Urothelium cell line (cell line): Measurements from ENCODE around the gene EIF3J.
A peak's percentile ranks its signal among the peaks of the same experiment; 100 is the strongest.
"Not testable (repeated sequence)": the region's sequence is repeated elsewhere in the genome, so short reads cannot be mapped to it uniquely, and the experiment has no call there.

Source experiments
- DNase-seq: peaks from one replicate; pipeline ENCODE4 v3.0.0; 2011; ENCODE audit warnings: low spot score, mixed read lengths
- FAIRE-seq: peaks from 2 replicates; lab custom pipeline; 2011; peaks lifted over from hg19 to GRCh38; lab: Jason Lieb, UNC

Gene EIF3J, protein sequence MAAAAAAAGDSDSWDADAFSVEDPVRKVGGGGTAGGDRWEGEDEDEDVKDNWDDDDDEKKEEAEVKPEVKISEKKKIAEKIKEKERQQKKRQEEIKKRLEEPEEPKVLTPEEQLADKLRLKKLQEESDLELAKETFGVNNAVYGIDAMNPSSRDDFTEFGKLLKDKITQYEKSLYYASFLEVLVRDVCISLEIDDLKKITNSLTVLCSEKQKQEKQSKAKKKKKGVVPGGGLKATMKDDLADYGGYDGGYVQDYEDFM

GRCh38 chr15:44536962-44537734 lies at the start of gene EIF3J:
TSS of gene EIF3J (plus strand) at chr15:44537147. CDS start at chr15:44537195, 48 bp downstream.
- peak; percentile 98 for DNase-seq
- FAIRE-seq: peak; percentile 87

DNA sequence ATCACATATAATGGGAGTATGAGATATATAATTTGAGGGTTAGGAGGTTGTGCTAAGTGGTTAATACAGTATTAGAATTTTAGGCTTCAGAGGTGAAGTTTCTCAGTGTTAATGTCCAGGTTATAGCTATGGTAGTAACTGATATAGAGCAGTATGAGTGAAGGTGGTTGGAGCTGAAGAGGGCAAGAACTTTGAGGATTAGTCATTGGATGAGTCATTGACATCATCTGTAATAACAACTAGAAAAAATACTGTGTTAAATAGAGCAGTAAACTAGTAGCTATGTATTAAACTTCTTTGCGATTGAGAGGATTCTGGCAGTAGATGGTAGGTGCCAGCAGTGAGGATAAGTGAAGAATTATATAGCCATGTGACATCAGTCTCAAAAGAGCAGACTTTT lies 47.5 kb upstream of the EIF3J start:
- peak; percentile 52 for DNase-seq
- no peak for FAIRE-seq

DNA sequence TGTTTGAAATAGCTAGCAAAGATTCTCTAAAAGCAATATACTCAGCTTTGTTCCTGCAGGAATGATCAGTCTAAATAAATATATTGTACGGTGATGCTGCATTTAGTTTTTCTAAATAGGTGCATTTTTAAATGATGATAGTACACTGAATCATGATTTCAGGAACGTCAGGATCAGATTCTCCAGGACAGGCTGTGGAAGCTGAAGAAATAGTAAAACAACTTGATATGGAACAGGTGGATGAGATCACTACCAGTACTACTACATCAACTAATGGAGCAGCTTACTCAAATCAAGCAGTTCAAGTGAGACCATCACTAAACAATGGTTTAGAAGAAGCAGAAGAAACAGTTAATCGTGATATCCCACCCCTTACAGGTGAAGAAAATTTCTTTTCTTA lies 46.3 kb upstream of the EIF3J start:
- no peak for DNase-seq
- FAIRE-seq: no peak

DNA sequence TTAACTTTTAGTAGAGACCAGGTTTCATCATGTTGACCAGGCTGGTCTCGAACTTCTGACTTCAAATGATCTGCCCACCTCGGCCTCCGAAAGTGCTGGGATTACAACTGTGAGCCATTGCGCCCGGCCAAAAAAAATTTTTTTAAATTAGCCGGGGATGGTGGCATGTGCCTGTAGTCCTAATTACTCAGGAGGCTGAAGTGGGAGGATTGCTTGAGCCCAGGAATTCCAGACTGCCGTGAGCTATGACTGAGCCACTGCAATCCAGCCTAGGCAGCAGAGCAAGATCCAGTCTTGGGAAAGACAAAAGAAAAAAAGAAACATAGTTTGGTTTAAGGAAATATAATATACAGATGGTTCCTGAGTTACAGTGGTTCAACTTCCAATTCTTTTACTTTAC lies 44.9 kb upstream of the EIF3J start:
- DNase-seq: no peak
- FAIRE-seq: no peak

DNA sequence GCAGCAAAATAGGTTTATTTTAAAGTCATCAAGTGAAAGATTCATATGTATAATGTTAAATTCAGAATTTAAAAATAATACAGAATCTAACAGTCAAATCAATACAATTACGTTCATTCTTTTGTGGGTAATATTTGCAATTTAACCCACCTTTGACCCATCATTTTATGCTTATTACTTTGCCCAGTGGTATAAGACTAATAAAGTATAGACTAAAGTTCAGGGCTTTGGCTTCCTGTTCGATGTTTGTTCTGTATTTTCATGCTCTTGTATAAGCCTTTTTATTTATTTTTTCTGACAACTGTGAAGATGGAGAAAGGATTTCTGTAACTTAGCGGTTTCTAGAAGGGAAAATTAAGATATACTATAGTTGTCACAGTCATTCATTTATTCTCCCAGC lies 44.3 kb upstream of the EIF3J start:
- DNase-seq: no peak
- no peak for FAIRE-seq

DNA sequence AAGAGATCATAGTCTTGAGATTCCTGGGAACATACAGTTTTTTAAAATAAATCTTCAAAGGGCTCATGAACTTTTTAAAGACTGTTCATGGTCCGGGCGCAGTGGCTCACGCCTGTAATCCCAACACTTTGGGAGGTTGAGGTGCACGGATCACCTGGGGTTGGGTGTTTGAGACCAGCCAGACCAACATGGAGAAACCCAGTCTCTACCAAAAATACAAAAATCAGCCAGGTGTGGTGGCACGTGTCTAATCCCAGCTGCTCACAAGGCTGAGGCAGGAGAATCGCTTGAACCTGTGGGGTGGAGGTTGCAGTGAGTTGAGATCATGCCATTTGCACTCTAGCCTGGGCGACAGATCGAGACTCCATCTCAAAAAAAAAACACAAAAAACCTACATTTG lies 41.4 kb upstream of the EIF3J start:
- FAIRE-seq: no peak

DNA sequence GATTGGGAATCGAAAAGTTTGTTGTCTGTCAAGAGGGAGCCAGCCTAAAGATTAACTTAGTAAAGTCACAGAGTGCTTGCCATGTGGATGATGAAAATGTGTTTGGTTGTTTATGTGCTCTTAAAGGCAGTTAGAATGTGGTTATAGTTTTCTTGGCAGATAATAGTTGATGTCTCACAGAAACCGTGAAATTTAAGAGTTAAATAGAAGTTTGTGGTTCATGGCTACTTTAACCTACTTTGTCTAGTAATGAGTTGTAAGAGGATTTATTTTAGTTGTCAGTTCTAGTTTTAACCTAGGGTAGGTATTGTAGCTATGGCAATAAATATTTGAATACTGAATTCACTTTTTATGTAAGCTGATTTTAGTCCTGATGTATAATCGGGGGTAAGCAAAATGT lies 36.4 kb upstream of the EIF3J start:
- no peak for FAIRE-seq

More for the DNA sequence above, 41.4 kb upstream of the EIF3J start:
- DNase-seq: no peak

GRCh38 chr15:44501768-44502366 lies 35.1 kb upstream of the EIF3J start:
- FAIRE-seq (no peak), DNase-seq (peak; percentile 17)

More for the DNA sequence above, 36.4 kb upstream of the EIF3J start:
- DNase-seq: no peak

DNA sequence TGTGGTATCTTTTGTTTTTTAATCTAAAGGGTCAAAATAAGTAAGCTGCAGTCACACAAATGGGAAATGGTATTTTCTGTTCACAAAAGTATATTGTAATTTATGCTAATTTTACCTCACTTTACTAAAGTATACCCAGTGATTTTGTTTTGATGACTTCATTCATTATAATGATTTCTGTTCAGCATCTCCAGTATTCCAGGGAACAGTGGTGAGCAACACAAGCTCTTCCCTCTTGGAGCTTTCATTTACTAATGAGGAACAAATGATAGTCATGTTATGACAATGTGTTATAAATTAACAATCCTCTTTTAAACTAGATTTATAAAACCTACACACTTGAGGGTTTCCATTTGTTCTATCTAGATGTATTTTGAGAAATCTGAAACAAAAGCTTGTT lies 20.5 kb upstream of the EIF3J start:
- FAIRE-seq (no peak), DNase-seq (no peak)

GRCh38 chr15:44519537-44519936 lies 17.4 kb upstream of the EIF3J start:
- no peak for FAIRE-seq
- DNase-seq: no peak

GRCh38 chr15:44525018-44525417 lies 11.9 kb upstream of the EIF3J start:
- FAIRE-seq (no peak), DNase-seq (no peak)

- no peak for DNase-seq
- FAIRE-seq: no peak
Measured at GRCh38 chr15:44527241-44527640, 9.7 kb upstream of the EIF3J start.

DNA sequence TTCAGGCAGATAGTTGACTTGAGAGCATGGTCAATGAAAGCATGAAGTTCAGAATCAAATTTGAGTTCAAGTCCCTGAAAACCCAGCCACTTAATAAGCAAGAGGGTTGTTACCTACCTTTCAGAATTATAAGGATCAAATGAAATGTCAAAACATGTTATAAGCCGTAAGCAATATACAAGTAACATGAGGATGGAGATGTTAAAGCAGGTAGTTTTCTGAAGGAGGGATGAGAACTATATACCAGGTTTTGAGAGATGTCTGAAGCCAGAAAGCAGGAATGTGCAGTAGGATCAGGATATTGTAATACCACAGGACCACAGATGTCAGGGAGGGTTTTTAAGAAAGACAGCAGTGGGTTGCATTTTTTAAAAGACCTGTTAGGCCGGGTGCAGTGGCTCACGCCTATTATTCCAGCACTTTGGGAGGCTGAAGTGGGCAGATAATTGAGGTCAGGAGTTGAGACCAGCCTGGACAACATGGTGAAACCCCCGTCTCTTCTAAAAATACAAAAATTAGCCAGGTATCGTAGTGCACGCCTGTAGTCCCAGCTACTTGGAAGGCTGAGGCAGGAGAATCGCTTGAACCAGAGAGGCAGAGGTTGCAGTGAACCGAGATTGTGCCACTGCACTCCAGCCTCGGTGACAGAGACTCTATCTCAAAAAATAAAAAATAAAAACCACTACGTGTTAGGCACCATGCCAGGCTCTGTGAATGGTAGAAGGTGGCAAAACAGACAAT lies 6.9 kb upstream of the EIF3J start:
- no peak for DNase-seq
- no peak for FAIRE-seq

DNA sequence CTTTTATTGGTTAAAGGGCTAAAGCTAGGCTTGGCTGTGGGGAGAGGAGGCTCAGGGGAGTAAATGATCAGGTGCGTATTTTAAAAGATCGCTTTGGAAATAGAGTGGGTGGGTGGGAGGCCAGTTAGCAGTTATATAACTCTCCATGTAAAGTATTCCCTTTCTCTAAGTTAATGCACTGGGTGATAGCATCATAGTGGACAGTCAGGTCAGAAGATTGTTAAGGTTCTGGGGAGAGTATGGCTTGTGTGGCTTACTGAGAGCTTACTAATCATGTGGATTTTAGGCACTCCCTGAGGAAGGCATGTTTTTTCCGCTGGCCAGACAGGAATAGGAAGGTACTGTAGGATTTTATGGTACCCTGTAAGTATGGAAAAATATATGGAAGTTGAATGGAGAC lies 6.3 kb upstream of the EIF3J start:
- DNase-seq: no peak
- no peak for FAIRE-seq

GRCh38 chr15:44532275-44532674 lies 4.7 kb upstream of the EIF3J start:
- not testable (repeated sequence) for FAIRE-seq, DNase-seq

DNA sequence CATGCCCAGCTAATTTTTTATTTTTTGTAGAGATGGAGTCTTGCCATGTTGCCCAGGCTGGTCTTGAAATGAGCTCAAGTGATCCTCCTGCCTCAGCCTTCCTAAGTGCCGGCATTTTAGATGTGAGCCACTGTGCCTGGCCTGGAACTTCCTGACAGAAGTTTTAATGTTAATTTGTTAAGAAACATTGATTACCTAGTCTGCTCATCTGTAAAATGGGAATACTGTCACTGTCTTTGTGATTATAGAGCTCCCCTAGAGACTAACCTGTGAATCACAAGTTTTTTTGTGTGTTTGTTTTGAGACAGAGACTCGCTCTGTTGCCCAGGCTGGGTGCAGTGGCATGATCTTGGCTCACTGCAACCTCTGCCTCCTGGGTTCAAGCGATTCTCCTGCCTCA lies 4.3 kb upstream of the EIF3J start:
- no peak for DNase-seq
- FAIRE-seq: no peak

- FAIRE-seq: no peak
Measured at GRCh38 chr15:44535092-44535491, 1.9 kb upstream of the EIF3J start.

DNA sequence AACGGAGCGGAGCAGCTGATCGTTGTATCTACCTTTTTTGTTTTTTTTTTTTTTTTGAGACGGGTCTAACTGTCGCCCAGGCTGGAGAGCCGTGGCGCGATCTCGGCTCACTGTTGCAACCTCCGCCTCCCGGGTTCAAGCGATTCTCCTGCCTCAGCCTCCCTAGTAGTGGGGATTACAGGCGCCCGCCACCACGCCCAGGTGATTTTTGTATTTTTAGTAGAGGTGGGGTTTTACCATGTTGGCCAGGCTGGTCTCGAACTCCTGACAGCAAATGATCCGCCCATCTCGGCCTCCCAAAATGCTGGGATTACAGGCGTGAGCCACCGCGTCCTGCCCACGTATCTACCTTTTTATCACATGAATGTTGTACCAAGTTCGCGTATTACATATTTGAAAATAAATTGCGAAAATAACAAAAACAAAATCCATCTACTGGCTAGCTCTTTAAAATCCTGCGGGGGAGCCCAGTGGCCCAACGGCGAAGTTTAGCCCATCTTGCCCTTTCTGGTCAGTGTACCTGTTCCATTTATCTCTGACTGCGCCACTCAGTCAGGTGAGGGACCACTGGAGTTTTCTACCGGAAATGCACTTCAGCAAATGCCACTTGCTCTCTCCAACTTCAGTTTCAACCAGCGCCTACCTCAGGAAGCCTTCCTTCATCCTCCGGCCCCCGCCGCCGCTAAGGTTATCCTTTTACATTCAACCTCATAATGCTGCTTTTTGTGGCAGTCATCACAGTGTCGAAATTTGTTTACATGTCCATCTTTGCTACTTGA lies 1.2 kb upstream of the EIF3J start:
- FAIRE-seq (no peak), DNase-seq (peak; percentile 21)

More at GRCh38 chr15:44535092-44535491, 1.9 kb upstream of the EIF3J start:
- no peak for DNase-seq

DNA sequence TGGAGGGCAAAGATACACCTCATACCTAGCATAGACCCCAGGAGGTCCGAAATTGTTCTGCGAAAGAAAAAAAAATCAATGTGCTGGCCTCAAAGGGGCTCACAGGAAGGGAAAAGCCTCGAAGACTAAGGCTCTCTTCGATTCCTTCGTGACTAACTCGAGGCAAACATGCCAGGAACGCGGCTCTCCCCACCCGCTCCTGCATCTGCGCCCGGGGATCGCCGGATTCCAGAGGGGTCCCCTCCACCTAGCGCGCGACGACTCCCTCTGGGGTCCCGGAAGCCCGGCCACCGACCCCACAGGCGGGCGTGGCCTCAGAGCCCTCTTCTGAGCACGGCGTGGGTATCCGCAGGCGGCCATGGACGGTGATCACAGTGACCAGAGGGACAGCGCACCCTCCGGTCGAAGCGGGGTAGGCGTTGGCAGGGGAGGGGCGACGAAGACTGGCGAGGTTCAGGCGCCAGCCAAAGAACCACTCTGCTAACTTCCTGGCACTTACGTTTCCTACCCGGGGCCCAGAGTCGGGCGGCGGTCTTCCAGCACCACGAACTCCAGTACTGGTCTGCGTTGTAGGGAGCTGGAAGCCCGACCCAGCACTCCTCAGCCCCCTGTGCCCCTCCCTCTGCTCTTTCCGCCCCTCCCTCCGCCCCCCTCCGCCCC lies 515 bp upstream of the EIF3J start:
- DNase-seq: no peak
- peak; percentile 13 for FAIRE-seq

- DNase-seq: peak; percentile 10
- FAIRE-seq: no peak
Measured at GRCh38 chr15:44537735-44538240, 841 bp downstream of the EIF3J start.
